Tibial nerve (tissue), 4 donors: Measurements from ENCODE around the gene ACP6. TPM values are rescaled to one million over a fixed set of nuclear protein-coding genes. Genes with fewer than 3 reads are reported as not detected.

Experiments used
- DNase-seq, 2 donors: peaks; one replicate each; pipeline ENCODE4 v3.0.0-alpha.2; 2019; ENCODE audit warnings: low spot score in 2 of 2
- H3K27ac ChIP-seq, 4 donors: fragments of 200-600 bp; sonication (generic) in 3 of 4; one replicate each; pipeline ENCODE4 v1.5.1; 2017 to 2019; ENCODE audit warnings: mild to moderate bottlenecking in 1 of 4
- H3K27me3 ChIP-seq, 2 donors: fragments of 200-600 bp; sonication (generic) in 1 of 2; one replicate each; pipeline versions ENCODE4 v1.5.1 to v1.6.0; 2017 to 2019
- H3K36me3 ChIP-seq, 3 donors: fragments of 200-600 bp; sonication (generic); one replicate each; pipeline ENCODE4 v1.5.1; 2018 to 2019
- H3K4me1 ChIP-seq, 4 donors: fragments of 200-600 bp; sonication (generic) in 3 of 4; one replicate each; pipeline ENCODE4 v1.5.1; 2017 to 2019
- H3K4me3 ChIP-seq, 4 donors: fragments of 200-600 bp; sonication (generic) in 3 of 4; one replicate each; pipeline ENCODE4 v1.5.1; 2017 to 2019; ENCODE audit warnings: mild to moderate bottlenecking in 1 of 4, moderate library complexity in 1 of 4
- H3K9me3 ChIP-seq, 4 donors: fragments of 200-600 bp; sonication (generic) in 3 of 4; one replicate each; pipeline ENCODE4 v1.5.1; 2017 to 2019
- CTCF ChIP-seq, 5 experiments: fragments of 200-600 bp in 3 of 5; fragments of 450-650 bp in 2 of 5; sonication (generic) in 3 of 5; IDR thresholded peaks; one replicate each; pipeline ENCODE4 v1.5.1; 2016 to 2019; ENCODE audit warnings: antibody characterized with exemption in 5 of 5, mild to moderate bottlenecking in 3 of 5, moderate library complexity in 2 of 5
- EP300 ChIP-seq, 2 donors: sonication (generic); formaldehyde crosslinking; IDR thresholded peaks; one replicate each; pipeline ENCODE4 v1.6.1; 2017; ENCODE audit warnings: antibody characterized with exemption in 2 of 2, mild to moderate bottlenecking in 1 of 2
- POLR2A ChIP-seq, 2 donors: fragments of 450-650 bp; IDR thresholded peaks; one replicate each; pipeline ENCODE4 v1.6.1; 2017; ENCODE audit warnings: antibody characterized with exemption in 2 of 2, mild to moderate bottlenecking in 2 of 2, moderate library complexity in 2 of 2
- WGBS, 2 donors: methylation state at CpG; one replicate each; pipeline ENCODE4 v1.1.5; 2018; 5-methylcytosine and 5-hydroxymethylcytosine counted together
- total RNA-seq, 4 donors: library from RNA; depleted of rRNA; stranded (reverse); fragments of >200 nt; gene quantifications; one replicate each; pipeline ENCODE4 v1.1.0, GENCODE V29; 2016

Gene ACP6
- total RNA-seq, 4 donors from 2014 or later = 13.7 to 29.4 (median 20.9) TPM

- Histone ChIP-seq H3K9me3 (no peaks in the 10 kb centered on the region), H3K4me1 (peaks cover 0 to 13% (median 0%) of the 10 kb centered on the region in 4 donors), H3K36me3 (peaks cover 0 to 15% (median 0%) of the 10 kb centered on the region in 3 donors), H3K4me3 (no peak overlapping the region), H3K27me3 (no peaks in the 10 kb centered on the region), H3K27ac (no peak overlapping the region)
- TF ChIP-seq EP300 (IDR thresholded peaks at IDR 0.05) (no peak), CTCF (IDR thresholded peaks at IDR 0.05) (no peak), POLR2A (IDR thresholded peaks at IDR 0.05) (no peak)
- WGBS, 2 donors = 86 to 91% methylated on average over 5 of the region's 5 CpGs
- DNase-seq = no peak
Observed at GRCh38 chr1:147628441-147628840, 41.9 kb downstream of the ACP6 start.

GRCh38 chr1:147627435-147628110, 42.8 kb downstream of the ACP6 start:
- H3K9me3 ChIP-seq = no peaks in the 10 kb centered on the region
- H3K4me1 ChIP-seq = peaks cover 0 to 13% (median 0%) of the 10 kb centered on the region in 4 donors
- peak in 1 of 2 donors; percentile 47 for DNase-seq
- H3K36me3 ChIP-seq = peaks cover 0 to 16% (median 0%) of the 10 kb centered on the region in 3 donors
- H3K4me3 ChIP-seq = no peak overlapping the region
- no peaks in the 10 kb centered on the region for H3K27me3 ChIP-seq
- no peak overlapping the region for H3K27ac ChIP-seq
- WGBS, 2 donors = 20 to 24% methylated on average over 3 of the region's 3 CpGs
- TF ChIP-seq CTCF (IDR thresholded peaks at IDR 0.05) (peak; percentile 73 to 88 (median 79)), EP300 (IDR thresholded peaks at IDR 0.05) (no peak)

GRCh38 chr1:147626739-147627138, 43.6 kb downstream of the ACP6 start:
- H3K27ac ChIP-seq = no peak overlapping the region
- no peak for DNase-seq
- WGBS, 2 donors = 92 to 93% methylated on average over 5 of the region's 5 CpGs
- H3K4me3 ChIP-seq = no peak overlapping the region
- no peaks in the 10 kb centered on the region for H3K27me3 ChIP-seq
- peaks cover 0 to 25% (median 0%) of the 10 kb centered on the region in 3 donors for H3K36me3 ChIP-seq
- peaks cover 0 to 13% (median 0%) of the 10 kb centered on the region in 4 donors for H3K4me1 ChIP-seq
- TF ChIP-seq CTCF (IDR thresholded peaks at IDR 0.05) = no peak
- TF ChIP-seq EP300 (IDR thresholded peaks at IDR 0.05) = no peak
- TF ChIP-seq POLR2A (IDR thresholded peaks at IDR 0.05) = no peak
- H3K9me3 ChIP-seq = no peaks in the 10 kb centered on the region

GRCh38 chr1:147626291-147626690, 44.0 kb downstream of the ACP6 start:
- peaks cover 0 to 29% (median 0%) of the 10 kb centered on the region in 3 donors for H3K36me3 ChIP-seq
- no peaks in the 10 kb centered on the region for H3K9me3 ChIP-seq
- no peaks in the 10 kb centered on the region for H3K27me3 ChIP-seq
- DNase-seq = no peak
- H3K27ac ChIP-seq = no peak overlapping the region
- H3K4me3 ChIP-seq = no peak overlapping the region
- TF ChIP-seq EP300 (IDR thresholded peaks at IDR 0.05) = no peak
- peaks cover 0 to 13% (median 0%) of the 10 kb centered on the region in 4 donors for H3K4me1 ChIP-seq
- 90 to 93% methylated on average over 2 of the region's 2 CpGs for WGBS, 2 donors

- peaks cover 0 to 13% (median 0%) of the 10 kb centered on the region in 4 donors for H3K4me1 ChIP-seq
- no peaks in the 10 kb centered on the region for H3K27me3 ChIP-seq
- peak overlapping the region in 2 of 4 donors; percentile 29 to 46 for H3K27ac ChIP-seq
- no peak for DNase-seq
- WGBS, 2 donors = 27 to 29% methylated on average over 7 of the region's 7 CpGs
- H3K36me3 ChIP-seq = peaks cover 0 to 37% (median 0%) of the 10 kb centered on the region in 3 donors
- TF ChIP-seq CTCF (IDR thresholded peaks at IDR 0.05) = peak in 1 of 5 experiments; percentile 6
- TF ChIP-seq EP300 (IDR thresholded peaks at IDR 0.05) = no peak
- TF ChIP-seq POLR2A (IDR thresholded peaks at IDR 0.05) = no peak
- H3K4me3 ChIP-seq = no peak overlapping the region
- H3K9me3 ChIP-seq = no peaks in the 10 kb centered on the region
Observed at GRCh38 chr1:147625362-147625995, 44.8 kb downstream of the ACP6 start.
